C4-2B (cell line): ENCODE results near the gene HIVEP3.

Source experiments
- H3K27ac ChIP-seq: fragments of 450-650 bp; 2 replicates; pipeline ENCODE4 v1.5.1; 2017
- ZFX ChIP-seq: fragments of 450-650 bp; IDR thresholded peaks from 2 replicates; pipeline ENCODE4 v1.6.1; 2017
- TF ChIP-seq, protein P1 (sequence below): fragments of 450-650 bp; conservative IDR thresholded peaks from 2 replicates; pipeline ENCODE4 v1.5.1; 2017; ENCODE audit warnings: mild to moderate bottlenecking

HIVEP3 gene

GRCh38 chr1:41668967-41669366 lies 249.8 kb downstream of the HIVEP3 start:
- peak overlapping the region; percentile 76; the same call in 1 of the 2 replicates for H3K27ac ChIP-seq
- TF ChIP-seq ZFX, result no peak
- TF ChIP-seq, protein P1, sequence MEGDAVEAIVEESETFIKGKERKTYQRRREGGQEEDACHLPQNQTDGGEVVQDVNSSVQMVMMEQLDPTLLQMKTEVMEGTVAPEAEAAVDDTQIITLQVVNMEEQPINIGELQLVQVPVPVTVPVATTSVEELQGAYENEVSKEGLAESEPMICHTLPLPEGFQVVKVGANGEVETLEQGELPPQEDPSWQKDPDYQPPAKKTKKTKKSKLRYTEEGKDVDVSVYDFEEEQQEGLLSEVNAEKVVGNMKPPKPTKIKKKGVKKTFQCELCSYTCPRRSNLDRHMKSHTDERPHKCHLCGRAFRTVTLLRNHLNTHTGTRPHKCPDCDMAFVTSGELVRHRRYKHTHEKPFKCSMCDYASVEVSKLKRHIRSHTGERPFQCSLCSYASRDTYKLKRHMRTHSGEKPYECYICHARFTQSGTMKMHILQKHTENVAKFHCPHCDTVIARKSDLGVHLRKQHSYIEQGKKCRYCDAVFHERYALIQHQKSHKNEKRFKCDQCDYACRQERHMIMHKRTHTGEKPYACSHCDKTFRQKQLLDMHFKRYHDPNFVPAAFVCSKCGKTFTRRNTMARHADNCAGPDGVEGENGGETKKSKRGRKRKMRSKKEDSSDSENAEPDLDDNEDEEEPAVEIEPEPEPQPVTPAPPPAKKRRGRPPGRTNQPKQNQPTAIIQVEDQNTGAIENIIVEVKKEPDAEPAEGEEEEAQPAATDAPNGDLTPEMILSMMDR, result no peak

GRCh38 chr1:41668054-41668660 lies 250.6 kb downstream of the HIVEP3 start:
- H3K27ac ChIP-seq, result peak overlapping the region; percentile 76
- TF ChIP-seq, protein P1, result no peak
- TF ChIP-seq ZFX, result peak; percentile 17; the same call in 1 of the 2 replicates

DNA sequence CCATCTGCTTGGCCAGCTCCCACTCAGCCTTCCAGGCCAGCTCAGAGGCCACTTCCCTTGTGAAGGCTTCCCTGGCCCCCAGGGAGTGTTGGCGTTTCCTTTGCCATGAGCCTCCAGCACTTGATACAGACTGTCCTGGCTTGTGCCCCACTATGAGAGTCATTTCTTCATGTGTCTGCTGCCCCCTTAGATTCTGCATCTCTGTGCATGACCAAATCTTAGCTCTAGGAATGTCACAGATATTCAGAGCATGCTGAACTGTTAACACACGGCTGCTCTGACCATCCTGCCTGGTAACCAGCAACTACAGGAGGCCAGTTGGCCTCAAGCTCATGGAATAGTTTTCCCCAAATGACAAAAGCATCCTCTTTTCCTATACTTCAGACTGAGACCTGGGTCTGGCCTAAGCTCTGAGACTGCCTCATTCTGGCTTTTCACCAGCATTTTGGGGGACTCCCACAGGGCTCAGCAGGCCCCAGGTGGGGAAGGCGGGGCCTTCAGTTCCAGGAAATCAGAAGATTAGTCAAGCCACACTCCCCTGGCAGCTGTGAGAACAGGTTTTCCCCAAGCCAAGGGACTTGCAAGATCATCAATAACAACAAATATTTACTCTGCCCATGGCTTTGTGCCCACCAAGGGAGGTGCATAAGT lies 251.6 kb downstream of the HIVEP3 start:
- TF ChIP-seq ZFX, result no peak
- TF ChIP-seq, protein P1, result no peak
- H3K27ac ChIP-seq, result peak overlapping the region; percentile 76

GRCh38 chr1:41665962-41666917 lies 252.5 kb downstream of the HIVEP3 start:
- peak overlapping the region; percentile 76 for H3K27ac ChIP-seq
- TF ChIP-seq, protein P1, result no peak
- TF ChIP-seq ZFX, result no peak

DNA sequence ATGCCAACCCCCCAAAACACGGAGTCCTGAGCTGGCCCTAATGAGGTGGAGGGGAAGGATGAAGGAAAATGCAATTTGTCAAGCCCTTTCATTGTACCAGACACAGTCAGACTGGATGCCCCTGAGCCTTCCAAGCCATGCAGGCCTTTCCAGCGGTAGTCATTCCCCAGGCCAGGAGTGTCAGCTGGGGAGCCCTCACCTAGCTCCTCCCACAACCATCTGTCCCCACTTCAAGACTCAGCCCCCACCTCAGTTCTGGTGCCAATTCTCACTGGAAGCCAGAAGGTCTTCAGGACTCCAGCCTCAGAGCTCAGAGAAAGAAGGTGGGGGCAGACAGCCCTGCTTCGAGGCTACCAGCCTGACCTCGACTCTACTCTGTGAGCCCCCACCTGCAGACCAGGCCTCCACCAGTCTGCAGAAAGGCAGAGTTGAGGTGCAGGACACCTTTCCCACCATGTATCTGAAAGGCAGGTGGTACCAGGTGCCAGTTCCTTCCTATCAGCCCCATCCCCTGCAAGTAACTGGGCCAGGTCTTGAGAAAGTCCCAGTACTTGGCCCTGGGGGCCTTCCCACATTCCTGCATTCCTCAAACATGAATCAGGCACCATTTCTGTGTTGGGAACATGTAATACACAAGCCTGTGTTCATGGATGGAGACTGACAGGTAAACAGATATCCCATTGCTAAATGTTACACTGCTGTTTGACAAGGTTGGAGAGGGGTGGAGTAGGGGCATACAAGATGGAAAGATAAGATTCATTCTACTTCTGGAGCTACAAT lies 253.7 kb downstream of the HIVEP3 start:
- TF ChIP-seq, protein P1, result no peak
- no peak for TF ChIP-seq ZFX

GRCh38 chr1:41663671-41664400 lies 254.9 kb downstream of the HIVEP3 start:
- H3K27ac ChIP-seq, result no peak overlapping the region
- TF ChIP-seq, protein P1, result no peak
- TF ChIP-seq ZFX, result no peak

More for the DNA sequence above, 253.7 kb downstream of the HIVEP3 start:
- peak overlapping the region; percentile 12; the same call in 1 of the 2 replicates for H3K27ac ChIP-seq
